ENCODE data around the gene KCNMA1.

Gene KCNMA1

DNA sequence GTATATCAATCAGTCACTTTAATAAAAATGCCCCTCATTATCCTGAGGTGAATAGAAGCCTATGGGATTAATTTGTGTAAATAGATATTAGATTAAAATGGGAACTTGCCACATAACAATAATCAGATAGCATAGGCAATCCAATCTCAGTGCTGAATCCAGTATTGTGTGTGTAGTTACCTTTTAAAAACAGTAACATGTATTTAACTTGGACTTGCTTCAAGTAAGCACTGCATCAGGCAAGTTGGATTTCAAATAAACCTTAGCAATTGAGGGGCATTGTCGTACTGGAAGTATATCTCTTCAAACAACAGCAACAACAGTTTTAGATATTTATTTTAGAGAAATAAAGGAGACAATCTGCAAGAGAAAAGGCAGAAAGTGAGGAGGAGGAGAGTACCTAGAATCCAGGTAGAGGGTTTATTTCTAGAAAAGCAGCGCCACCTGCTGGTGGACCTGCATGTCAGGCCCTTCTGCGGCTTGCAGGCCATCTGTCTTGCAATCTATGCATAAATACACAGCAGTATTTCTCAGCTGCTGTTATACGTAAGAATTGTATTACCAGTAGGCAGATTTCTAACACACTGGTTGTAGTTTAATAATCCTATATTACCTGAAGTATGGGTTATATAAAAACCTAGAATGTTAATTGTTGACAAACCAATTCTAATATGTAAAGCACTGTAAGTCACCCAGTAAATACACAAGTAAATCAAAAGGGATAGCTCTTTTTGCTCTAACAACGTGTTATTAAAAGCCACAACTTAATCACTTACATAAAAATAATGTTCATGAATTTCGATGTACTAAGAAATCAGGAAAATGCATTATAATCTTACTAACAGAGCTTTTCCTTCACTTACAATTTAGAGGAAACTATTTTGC, 652.8 kb downstream of the KCNMA1 start:
- Histone ChIP-seq H3K9ac (ENCODE audit: insufficient read length, low read depth) (no peak overlapping the region), H3K4me3 (ENCODE audit: insufficient read length, low read depth) (no peak overlapping the region), H3K9me3 (ENCODE audit: insufficient read depth, low read length) (no peaks in the 10 kb centered on the region), H3K27me3 (ENCODE audit: insufficient read depth, insufficient read length) (no peaks in the 10 kb centered on the region), H3K36me3 (ENCODE audit: insufficient read depth, insufficient read length, low read length) (no peaks in the 10 kb centered on the region), H3K4me1 (ENCODE audit: insufficient read depth, insufficient read length) (no peaks in the 10 kb centered on the region)
- DNase-seq (ENCODE audit: low read depth, low spot score) = peak; percentile 66
- TF ChIP-seq SUZ12 (IDR thresholded peaks at IDR 0.05; ENCODE audit: extremely low read depth, insufficient read depth, insufficient read length) = no peak
- no peak for TF ChIP-seq ZNF274 (IDR thresholded peaks at IDR 0.05; ENCODE audit: low read depth, low read length)

DNA sequence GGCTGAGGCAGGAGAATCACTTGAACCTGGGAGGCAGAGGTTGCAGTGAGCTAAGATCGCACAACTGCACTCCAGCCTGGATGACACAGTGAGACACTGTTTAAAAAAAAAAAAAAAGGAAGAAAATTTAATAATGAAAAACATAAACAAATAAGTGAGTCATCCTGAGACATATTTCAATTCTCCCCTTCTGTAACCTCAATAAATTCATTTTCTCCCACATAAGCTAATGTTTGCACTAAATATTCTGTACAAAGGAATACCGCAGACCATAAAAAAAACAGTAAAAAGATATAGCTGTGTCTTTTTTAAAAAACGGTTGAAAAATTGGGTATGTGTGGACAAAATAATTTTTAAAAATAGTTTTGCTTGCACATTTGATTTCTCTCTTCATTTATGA, 654.0 kb downstream of the KCNMA1 start:
- H3K4me3 ChIP-seq (ENCODE audit: insufficient read length, low read depth) = no peak overlapping the region
- DNase-seq (ENCODE audit: low read depth, low spot score) = no peak
- TF ChIP-seq YY1 (IDR thresholded peaks at IDR 0.05; ENCODE audit: insufficient read depth, insufficient read length) = no peak
- no peak for TF ChIP-seq SUZ12 (IDR thresholded peaks at IDR 0.05; ENCODE audit: extremely low read depth, insufficient read depth, insufficient read length)
- no peak for TF ChIP-seq ZNF274 (IDR thresholded peaks at IDR 0.05; ENCODE audit: low read depth, low read length)
- H3K9ac ChIP-seq (ENCODE audit: insufficient read length, low read depth) = no peak overlapping the region
- H3K9me3 ChIP-seq (ENCODE audit: insufficient read depth, low read length) = no peaks in the 10 kb centered on the region
- H3K36me3 ChIP-seq (ENCODE audit: insufficient read depth, insufficient read length, low read length) = no peaks in the 10 kb centered on the region
- no peaks in the 10 kb centered on the region for H3K27me3 ChIP-seq (ENCODE audit: insufficient read depth, insufficient read length)
- no peaks in the 10 kb centered on the region for H3K4me1 ChIP-seq (ENCODE audit: insufficient read depth, insufficient read length)

DNA sequence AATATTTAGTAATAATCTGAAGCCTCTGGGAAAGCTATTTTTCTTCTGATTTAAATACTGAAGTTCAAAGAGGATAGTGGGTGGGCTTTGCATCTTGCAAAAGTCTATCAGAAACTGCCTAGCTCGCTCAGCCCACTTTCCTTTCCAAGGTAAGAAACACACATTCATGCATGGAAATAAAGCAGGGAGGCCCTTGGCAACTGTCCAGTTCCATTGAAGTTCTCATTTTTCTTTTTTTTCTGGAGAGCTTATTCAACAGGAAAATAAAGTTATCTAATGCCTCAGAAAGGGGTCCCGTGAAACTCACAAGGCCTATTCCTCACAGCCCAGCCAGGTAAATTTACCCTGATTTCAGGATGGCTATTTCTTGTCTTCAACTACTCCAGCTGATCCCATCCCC, 654.9 kb downstream of the KCNMA1 start:
- H3K4me3 ChIP-seq (ENCODE audit: insufficient read length, low read depth) = no peak overlapping the region
- DNase-seq (ENCODE audit: low read depth, low spot score) = no peak
- H3K27me3 ChIP-seq (ENCODE audit: insufficient read depth, insufficient read length) = no peaks in the 10 kb centered on the region
- no peaks in the 10 kb centered on the region for H3K4me1 ChIP-seq (ENCODE audit: insufficient read depth, insufficient read length)
- TF ChIP-seq ZNF274 (IDR thresholded peaks at IDR 0.05; ENCODE audit: low read depth, low read length) = no peak
- TF ChIP-seq SUZ12 (IDR thresholded peaks at IDR 0.05; ENCODE audit: extremely low read depth, insufficient read depth, insufficient read length) = no peak
- no peak for TF ChIP-seq YY1 (IDR thresholded peaks at IDR 0.05; ENCODE audit: insufficient read depth, insufficient read length)
- H3K36me3 ChIP-seq (ENCODE audit: insufficient read depth, insufficient read length, low read length) = no peaks in the 10 kb centered on the region
- no peak overlapping the region for H3K9ac ChIP-seq (ENCODE audit: insufficient read length, low read depth)
- H3K9me3 ChIP-seq (ENCODE audit: insufficient read depth, low read length) = no peaks in the 10 kb centered on the region

- no peak overlapping the region for H3K4me3 ChIP-seq (ENCODE audit: insufficient read length, low read depth)
- DNase-seq (ENCODE audit: low read depth, low spot score) = no peak
- no peaks in the 10 kb centered on the region for H3K4me1 ChIP-seq (ENCODE audit: insufficient read depth, insufficient read length)
- no peaks in the 10 kb centered on the region for H3K27me3 ChIP-seq (ENCODE audit: insufficient read depth, insufficient read length)
- H3K9me3 ChIP-seq (ENCODE audit: insufficient read depth, low read length) = no peaks in the 10 kb centered on the region
- no peak for TF ChIP-seq SUZ12 (IDR thresholded peaks at IDR 0.05; ENCODE audit: extremely low read depth, insufficient read depth, insufficient read length)
- no peak for TF ChIP-seq ZNF274 (IDR thresholded peaks at IDR 0.05; ENCODE audit: low read depth, low read length)
- TF ChIP-seq YY1 (IDR thresholded peaks at IDR 0.05; ENCODE audit: insufficient read depth, insufficient read length) = no peak
- no peak overlapping the region for H3K9ac ChIP-seq (ENCODE audit: insufficient read length, low read depth)
- no peaks in the 10 kb centered on the region for H3K36me3 ChIP-seq (ENCODE audit: insufficient read depth, insufficient read length, low read length)
These were observed 656.4 kb downstream of the KCNMA1 start for GRCh38 chr10:76981251-76981650.

DNA sequence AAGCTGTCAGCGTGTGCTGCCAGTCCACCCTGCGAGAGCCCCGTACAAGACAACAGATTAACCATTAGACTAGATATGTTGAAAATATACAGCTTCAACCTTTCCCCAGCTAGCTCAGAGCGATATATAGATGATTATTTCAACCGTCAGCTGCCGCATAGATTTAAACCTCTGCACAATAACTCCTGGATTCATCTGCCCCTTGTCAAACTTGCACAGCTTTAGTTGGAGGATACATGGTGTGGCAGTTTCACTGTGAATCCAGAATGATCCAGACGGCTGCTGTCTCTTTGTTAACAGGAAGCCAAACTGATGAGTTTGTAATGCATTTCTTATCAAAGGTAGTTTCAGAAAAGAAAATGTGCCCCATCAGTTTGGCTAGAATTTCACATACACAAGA, 659.7 kb downstream of the KCNMA1 start:
- H3K4me1 ChIP-seq (ENCODE audit: insufficient read depth, insufficient read length) = no peaks in the 10 kb centered on the region
- no peaks in the 10 kb centered on the region for H3K27me3 ChIP-seq (ENCODE audit: insufficient read depth, insufficient read length)
- no peak for DNase-seq (ENCODE audit: low read depth, low spot score)
- H3K9me3 ChIP-seq (ENCODE audit: insufficient read depth, low read length) = no peaks in the 10 kb centered on the region
- TF ChIP-seq YY1 (IDR thresholded peaks at IDR 0.05; ENCODE audit: insufficient read depth, insufficient read length) (no peak), SUZ12 (IDR thresholded peaks at IDR 0.05; ENCODE audit: extremely low read depth, insufficient read depth, insufficient read length) (no peak), ZNF274 (IDR thresholded peaks at IDR 0.05; ENCODE audit: low read depth, low read length) (no peak)
- no peak overlapping the region for H3K4me3 ChIP-seq (ENCODE audit: insufficient read length, low read depth)
- H3K9ac ChIP-seq (ENCODE audit: insufficient read length, low read depth) = no peak overlapping the region
- no peaks in the 10 kb centered on the region for H3K36me3 ChIP-seq (ENCODE audit: insufficient read depth, insufficient read length, low read length)

DNA sequence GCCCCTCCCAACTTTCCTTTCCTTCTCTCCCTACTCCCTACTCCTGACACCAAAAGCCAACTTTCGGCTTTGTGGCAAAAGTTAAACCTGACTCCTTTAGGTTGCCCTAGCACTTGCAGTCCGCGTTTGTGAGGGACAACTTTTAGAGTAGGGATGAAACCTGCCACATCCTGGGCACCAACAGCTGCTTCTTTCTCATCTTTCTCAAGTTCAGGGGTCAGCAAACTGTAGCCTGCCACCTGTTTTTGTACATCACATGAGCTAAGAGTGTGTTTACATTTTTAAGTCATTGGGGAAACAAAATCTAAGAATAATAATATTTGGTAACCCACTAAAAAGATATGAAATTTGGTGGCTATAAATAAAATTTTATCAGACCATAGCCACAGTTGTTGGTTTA, 660.6 kb downstream of the KCNMA1 start:
- Histone ChIP-seq H3K4me3 (ENCODE audit: insufficient read length, low read depth) (no peak overlapping the region), H3K9ac (ENCODE audit: insufficient read length, low read depth) (no peak overlapping the region), H3K9me3 (ENCODE audit: insufficient read depth, low read length) (no peaks in the 10 kb centered on the region), H3K27me3 (ENCODE audit: insufficient read depth, insufficient read length) (no peaks in the 10 kb centered on the region), H3K4me1 (ENCODE audit: insufficient read depth, insufficient read length) (no peaks in the 10 kb centered on the region), H3K36me3 (ENCODE audit: insufficient read depth, insufficient read length, low read length) (no peaks in the 10 kb centered on the region)
- TF ChIP-seq SUZ12 (IDR thresholded peaks at IDR 0.05; ENCODE audit: extremely low read depth, insufficient read depth, insufficient read length) (no peak), YY1 (IDR thresholded peaks at IDR 0.05; ENCODE audit: insufficient read depth, insufficient read length) (no peak), ZNF274 (IDR thresholded peaks at IDR 0.05; ENCODE audit: low read depth, low read length) (no peak)
- no peak for DNase-seq (ENCODE audit: low read depth, low spot score)

GRCh38 chr10:76976142-76976541, 661.5 kb downstream of the KCNMA1 start:
- Histone ChIP-seq H3K4me3 (ENCODE audit: insufficient read length, low read depth) (no peak overlapping the region), H3K9ac (ENCODE audit: insufficient read length, low read depth) (no peak overlapping the region), H3K36me3 (ENCODE audit: insufficient read depth, insufficient read length, low read length) (no peaks in the 10 kb centered on the region), H3K27me3 (ENCODE audit: insufficient read depth, insufficient read length) (no peaks in the 10 kb centered on the region), H3K4me1 (ENCODE audit: insufficient read depth, insufficient read length) (no peaks in the 10 kb centered on the region), H3K9me3 (ENCODE audit: insufficient read depth, low read length) (no peaks in the 10 kb centered on the region)
- TF ChIP-seq ZNF274 (IDR thresholded peaks at IDR 0.05; ENCODE audit: low read depth, low read length) (no peak), SUZ12 (IDR thresholded peaks at IDR 0.05; ENCODE audit: extremely low read depth, insufficient read depth, insufficient read length) (no peak), YY1 (IDR thresholded peaks at IDR 0.05; ENCODE audit: insufficient read depth, insufficient read length) (no peak)
- DNase-seq (ENCODE audit: low read depth, low spot score) = no peak

All from NT2/D1 (cell line).